Natural killer cell (primary cell): ENCODE measurements around the gene ELMO1. TPM values are rescaled to one million over a fixed set of nuclear protein-coding genes. Genes with fewer than 3 reads are reported as not detected.

ENCODE experiments used
- ATAC-seq, 3 donors: fragments of 150-1000 bp in 2 of 3; fragments of 200-7000 bp in 1 of 3; cut with Tn5 transposase; 1 replicate in 1 of 3; 2 replicates in 2 of 3; pipeline ENCODE4 v1.10.0; 2021; ENCODE audit warnings: mild to moderate bottlenecking in 2 of 3, moderate library complexity in 2 of 3
- DNase-seq, 2 donors: peaks; one replicate each; pipeline versions ENCODE4 v3.0.0 to v3.0.0-alpha.2; 2013 to 2021; ENCODE audit warnings: mixed read lengths in 1 of 2
- H3K27ac ChIP-seq: one replicate; pipeline ENCODE4 v1.5.1; 2013; ENCODE audit warnings: mild to moderate bottlenecking, low read length
- H3K27me3 ChIP-seq: one replicate; pipeline ENCODE4 v1.6.1; 2013; ENCODE audit warnings: low read length; ENCODE audit not compliant: control insufficient read depth, insufficient read depth
- H3K36me3 ChIP-seq: one replicate; pipeline ENCODE4 v1.6.1; 2013; ENCODE audit warnings: low read length; ENCODE audit not compliant: control insufficient read depth, insufficient read depth
- H3K4me1 ChIP-seq: one replicate; pipeline ENCODE4 v1.6.1; 2013; ENCODE audit warnings: low read length; ENCODE audit not compliant: control insufficient read depth, insufficient read depth
- H3K4me3 ChIP-seq: one replicate; pipeline ENCODE4 v1.5.1; 2013; ENCODE audit warnings: low read length
- H3K9me3 ChIP-seq: one replicate; pipeline ENCODE4 v1.6.1; 2013; ENCODE audit warnings: low read length; ENCODE audit not compliant: control insufficient read depth, insufficient read depth
- H3K27ac Mint-ChIP-seq, 2 donors: one replicate each; pipeline ENCODE4 v1.8.0; 2022; ENCODE audit warnings: mild to moderate bottlenecking in 2 of 2, mixed read lengths in 2 of 2, moderate library complexity in 1 of 2
- H3K27me3 Mint-ChIP-seq, 2 donors: one replicate each; pipeline ENCODE4 v1.8.0; 2022; ENCODE audit warnings: low read depth in 2 of 2, mixed read lengths in 2 of 2
- H3K36me3 Mint-ChIP-seq: one replicate; pipeline ENCODE4 v1.8.0; 2022; ENCODE audit warnings: mixed read lengths
- H3K4me1 Mint-ChIP-seq, 2 donors: one replicate each; pipeline ENCODE4 v1.8.0; 2022; ENCODE audit warnings: mixed read lengths in 2 of 2
- H3K4me3 Mint-ChIP-seq: one replicate; pipeline ENCODE4 v1.8.0; 2022; ENCODE audit warnings: mild to moderate bottlenecking, moderate library complexity, mixed read lengths
- H3K9me3 Mint-ChIP-seq, 2 donors: one replicate each; pipeline ENCODE4 v1.8.0; 2022; ENCODE audit warnings: mixed read lengths in 2 of 2
- WGBS: methylation state at CpG from one replicate; pipeline ENCODE4 v1.1.7; 2013; ENCODE audit warnings: missing lambda C conversion rate; ENCODE audit not compliant: insufficient coverage; 5-methylcytosine and 5-hydroxymethylcytosine counted together
- intact Hi-C: fragments of 100-400 bp; cut with micrococcal nuclease; formaldehyde crosslinking; loops from one replicate; pipeline ENCODE4 v1.14.2; 2022
- total RNA-seq, 4 donors: library from RNA; stranded (reverse); fragments of 120-200 nt in 1 of 4; gene quantifications; one replicate each; pipeline versions ENCODE4 v1.2.3 to v1.2.4, GENCODE V29; 2013 to 2022
- TF ChIP-seq, protein P1 (sequence below): fragments of 200-600 bp; IDR thresholded peaks from one replicate; pipeline ENCODE4 v1.8.0; 2022; ENCODE audit warnings: antibody characterized with exemption

Gene ELMO1
- total RNA-seq, 3 donors from 2014 or later (not counting 1 experiment from before 2014, with no cell fraction given) = 127 to 147 (median 130) TPM

DNA sequence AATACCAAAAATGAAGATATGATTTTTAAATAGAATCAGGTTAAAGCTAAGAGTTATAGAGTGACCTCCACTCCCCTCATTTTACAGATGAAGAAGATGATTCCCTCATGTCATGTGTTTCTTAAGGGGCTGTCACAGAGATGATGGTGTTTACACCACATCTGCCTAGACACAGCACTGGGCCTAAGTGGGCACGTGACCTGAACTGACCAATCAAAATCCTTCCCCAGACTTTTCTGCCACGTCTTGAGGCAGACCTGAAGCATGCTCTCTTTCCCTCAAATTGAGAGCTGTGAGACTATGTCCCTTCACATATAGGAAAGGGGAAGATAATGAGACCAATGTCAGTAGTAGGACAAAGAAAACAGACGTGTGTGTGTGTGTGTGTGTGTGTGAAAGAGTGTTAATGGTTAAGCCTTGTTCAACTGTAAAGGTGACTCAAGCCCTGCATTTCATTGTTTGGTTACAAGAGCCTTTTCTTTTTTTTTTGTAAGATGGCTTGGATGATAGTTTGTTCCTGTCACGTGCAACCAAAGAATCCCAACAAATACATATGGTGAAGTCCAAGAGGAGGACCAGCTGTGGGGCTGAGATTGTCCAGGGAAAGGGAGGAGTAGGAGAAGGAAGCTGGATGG is 551.6 kb downstream of the ELMO1 start:
- TF ChIP-seq, protein P1, sequence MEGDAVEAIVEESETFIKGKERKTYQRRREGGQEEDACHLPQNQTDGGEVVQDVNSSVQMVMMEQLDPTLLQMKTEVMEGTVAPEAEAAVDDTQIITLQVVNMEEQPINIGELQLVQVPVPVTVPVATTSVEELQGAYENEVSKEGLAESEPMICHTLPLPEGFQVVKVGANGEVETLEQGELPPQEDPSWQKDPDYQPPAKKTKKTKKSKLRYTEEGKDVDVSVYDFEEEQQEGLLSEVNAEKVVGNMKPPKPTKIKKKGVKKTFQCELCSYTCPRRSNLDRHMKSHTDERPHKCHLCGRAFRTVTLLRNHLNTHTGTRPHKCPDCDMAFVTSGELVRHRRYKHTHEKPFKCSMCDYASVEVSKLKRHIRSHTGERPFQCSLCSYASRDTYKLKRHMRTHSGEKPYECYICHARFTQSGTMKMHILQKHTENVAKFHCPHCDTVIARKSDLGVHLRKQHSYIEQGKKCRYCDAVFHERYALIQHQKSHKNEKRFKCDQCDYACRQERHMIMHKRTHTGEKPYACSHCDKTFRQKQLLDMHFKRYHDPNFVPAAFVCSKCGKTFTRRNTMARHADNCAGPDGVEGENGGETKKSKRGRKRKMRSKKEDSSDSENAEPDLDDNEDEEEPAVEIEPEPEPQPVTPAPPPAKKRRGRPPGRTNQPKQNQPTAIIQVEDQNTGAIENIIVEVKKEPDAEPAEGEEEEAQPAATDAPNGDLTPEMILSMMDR = no peak
- Mint-ChIP-seq H3K9me3 (peaks cover 0 to 2% of the 10 kb centered on the region in 2 donors), H3K4me3 (no peak overlapping the region), H3K27me3 (no peaks in the 10 kb centered on the region), H3K27ac (peak overlapping the region; percentile 2 to 21), H3K4me1 (peaks cover 39 to 59% of the 10 kb centered on the region in 2 donors), H3K36me3 (no peaks in the 10 kb centered on the region)
- DNase-seq (no peak), ATAC-seq (no peak)
- Histone ChIP-seq H3K36me3 (peaks cover 13% of the 10 kb centered on the region), H3K27me3 (no peaks in the 10 kb centered on the region), H3K4me1 (peaks cover 13% of the 10 kb centered on the region), H3K9me3 (no peaks in the 10 kb centered on the region), H3K27ac (no peak overlapping the region), H3K4me3 (no peak overlapping the region)
- WGBS = 95% methylated on average over 3 of the region's 4 CpGs
- intact Hi-C loops = no loop called here

DNA sequence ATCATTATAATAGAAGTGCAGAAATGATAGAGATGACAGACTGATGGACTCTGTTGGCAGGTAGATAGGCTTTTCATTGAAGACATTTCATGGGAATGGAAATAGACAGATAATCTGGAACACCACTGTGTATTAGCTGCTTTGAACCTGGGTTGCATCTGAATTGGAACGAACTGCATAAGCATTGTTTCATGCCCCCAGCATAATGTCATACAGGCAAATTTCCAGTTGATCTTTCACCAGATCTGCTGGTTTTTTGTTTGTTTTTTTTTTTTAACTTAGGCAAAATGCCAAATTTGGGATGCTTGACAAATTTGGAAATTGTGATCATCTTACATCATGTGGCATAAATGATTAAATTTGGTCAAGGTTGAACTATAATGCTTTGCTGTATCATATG is 552.2 kb downstream of the ELMO1 start:
- peak overlapping the region in 1 of 2 donors; percentile 2 for H3K27ac Mint-ChIP-seq
- no peak for ATAC-seq
- intact Hi-C loops = no loop called here

DNA sequence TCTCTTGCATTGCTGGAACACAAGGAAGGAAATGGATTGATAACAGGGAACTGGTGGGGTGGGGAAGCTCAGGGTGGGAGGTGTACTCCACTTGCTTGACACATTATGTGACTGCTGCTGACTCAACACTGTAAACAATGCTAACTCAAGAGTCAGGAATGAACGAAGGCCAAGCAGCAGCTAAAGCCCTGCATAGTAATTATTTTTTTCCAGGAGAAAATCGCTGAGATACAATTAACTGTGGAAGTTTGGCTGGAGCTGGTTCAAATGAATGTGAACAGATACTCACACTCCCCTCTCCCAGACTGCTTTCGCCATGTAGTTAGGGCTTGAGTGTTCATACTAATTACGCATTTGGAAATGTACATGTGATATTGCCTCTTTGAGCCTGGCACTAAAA is 553.5 kb downstream of the ELMO1 start:
- H3K27ac ChIP-seq = no peak overlapping the region
- WGBS = 88% methylated on average over 2 of the region's 4 CpGs
- peaks cover 13% of the 10 kb centered on the region for H3K36me3 ChIP-seq
- H3K4me3 ChIP-seq = no peak overlapping the region
- no peaks in the 10 kb centered on the region for H3K36me3 Mint-ChIP-seq
- TF ChIP-seq, protein P1 = no peak
- no peak for DNase-seq
- H3K9me3 ChIP-seq = no peaks in the 10 kb centered on the region
- peaks cover 0 to 2% of the 10 kb centered on the region in 2 donors for H3K9me3 Mint-ChIP-seq
- H3K27me3 Mint-ChIP-seq = no peaks in the 10 kb centered on the region
- no peak overlapping the region for H3K4me3 Mint-ChIP-seq
- H3K4me1 Mint-ChIP-seq = peaks cover 40 to 60% of the 10 kb centered on the region in 2 donors
- intact Hi-C loops = no loop called here
- H3K27ac Mint-ChIP-seq = no peak overlapping the region
- H3K27me3 ChIP-seq = no peaks in the 10 kb centered on the region
- peaks cover 13% of the 10 kb centered on the region for H3K4me1 ChIP-seq
- ATAC-seq = no peak

More for the DNA sequence above, 552.2 kb downstream of the ELMO1 start:
- DNase-seq = no peak
- Histone ChIP-seq H3K4me1 (peaks cover 13% of the 10 kb centered on the region), H3K27ac (no peak overlapping the region), H3K4me3 (no peak overlapping the region), H3K36me3 (peaks cover 13% of the 10 kb centered on the region), H3K27me3 (no peaks in the 10 kb centered on the region), H3K9me3 (no peaks in the 10 kb centered on the region)
- H3K4me1 Mint-ChIP-seq = peaks cover 35 to 58% of the 10 kb centered on the region in 2 donors
- no peaks in the 10 kb centered on the region for H3K36me3 Mint-ChIP-seq
- no peaks in the 10 kb centered on the region for H3K27me3 Mint-ChIP-seq
- TF ChIP-seq, protein P1 = no peak
- H3K4me3 Mint-ChIP-seq = no peak overlapping the region
- H3K9me3 Mint-ChIP-seq = peaks cover 0 to 2% of the 10 kb centered on the region in 2 donors
- WGBS = 100% methylated on average over 1 of the region's 1 CpG

DNA sequence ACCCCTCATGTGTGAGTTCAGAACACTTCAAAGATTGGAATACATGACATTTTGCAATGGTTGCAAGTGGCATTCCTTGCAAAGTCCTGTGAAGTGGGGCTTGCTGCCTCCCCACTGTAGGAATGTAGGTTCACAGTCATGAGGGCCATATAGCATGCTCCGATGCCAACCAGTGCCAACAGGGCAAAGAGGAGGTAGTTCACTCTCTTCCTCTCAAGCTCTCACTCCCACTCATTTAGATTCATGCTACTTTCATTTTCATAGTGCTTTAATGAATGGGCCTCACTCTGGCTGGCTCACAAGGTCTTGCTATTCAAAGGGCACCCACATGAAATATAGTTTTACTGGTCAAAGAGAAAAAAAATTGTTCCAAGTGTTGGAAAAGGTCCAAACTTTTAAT is 554.5 kb downstream of the ELMO1 start:
- peaks cover 35 to 57% of the 10 kb centered on the region in 2 donors for H3K4me1 Mint-ChIP-seq
- no peaks in the 10 kb centered on the region for H3K9me3 ChIP-seq
- H3K27ac ChIP-seq = no peak overlapping the region
- H3K27me3 ChIP-seq = no peaks in the 10 kb centered on the region
- peaks cover 13% of the 10 kb centered on the region for H3K36me3 ChIP-seq
- H3K36me3 Mint-ChIP-seq = no peaks in the 10 kb centered on the region
- peaks cover 13% of the 10 kb centered on the region for H3K4me1 ChIP-seq
- no peak overlapping the region for H3K4me3 ChIP-seq
- ATAC-seq (peak; percentile 60 to 87 (median 77)), DNase-seq (no peak)
- no peaks in the 10 kb centered on the region for H3K27me3 Mint-ChIP-seq
- H3K4me3 Mint-ChIP-seq = no peak overlapping the region
- peaks cover 0 to 1% of the 10 kb centered on the region in 2 donors for H3K9me3 Mint-ChIP-seq
- intact Hi-C loops = no loop called here
- WGBS = 71% methylated on average over 1 of the region's 1 CpG
- peak overlapping the region; percentile 13 to 52 for H3K27ac Mint-ChIP-seq
- TF ChIP-seq, protein P1 = no peak
